K562 (cell line): Measurements from ENCODE around the gene ATP6V0C. TPM values are rescaled to one million over a fixed set of nuclear protein-coding genes. Genes with fewer than 3 reads are reported as not detected.

Source experiments
- ATAC-seq: fragments of 200-7000 bp; cut with Tn5 transposase; 3 replicates; pipeline ENCODE4 v1.9.1; 2020; ENCODE audit warnings: moderate library complexity
- BruUV-seq: library from RNA; stranded (reverse); fragments of 400-500 nt; replicated peaks from 2 replicates; lab custom pipeline; 2021; lab: Mats Ljungman, UMichigan
- CTCF ChIA-PET: fragments of 300-600 bp; formaldehyde crosslinking; extraction: SDS; loops from one replicate; lab custom pipeline; 2021; ENCODE audit warnings: low intra/inter-chr PET ratio; lab: Yijun Ruan, JAX
- POLR2A ChIA-PET: fragments of 300-600, 350-650 bp; sonication (Branson Sonifier 250); formaldehyde crosslinking; extraction: SDS; loops from one replicate; lab custom pipeline; 2021; ENCODE audit warnings: antibody characterized with exemption, inconsistent platforms; lab: Yijun Ruan, JAX
- DNase-seq, 4 experiments: peaks; one replicate each; pipeline versions ENCODE4 v3.0.0 to v3.0.0-alpha.2; 2011 to 2018; ENCODE audit warnings: low spot score in 3 of 4, mixed read lengths in 3 of 4; ENCODE audit errors: extremely low read depth in 1 of 4
- FAIRE-seq: peaks from 2 replicates; lab custom pipeline; 2011; peaks lifted over from hg19 to GRCh38; lab: Jason Lieb, UNC
- H2AFZ ChIP-seq: 2 replicates; pipeline ENCODE4 v1.6.0; 2011; ENCODE audit warnings: low read depth, low read length, control low read depth, inconsistent platforms
- H3K27ac ChIP-seq: fragments of 200-600 bp; 3 replicates; pipeline ENCODE4 v1.8.0; 2011; ENCODE audit warnings: low read depth, mild to moderate bottlenecking, control low read depth, inconsistent platforms, low read length, moderate library complexity, mixed read lengths; ENCODE audit errors: extremely low read depth
- H3K27me3 ChIP-seq, 2 experiments: fragments of 300-600 bp in 1 of 2; 2 replicates in 1 of 2; 3 replicates in 1 of 2; pipeline versions ENCODE4 v1.6.0 to v1.8.0; 2011; ENCODE audit warnings: inconsistent platforms in 2 of 2, low read length in 2 of 2, mild to moderate bottlenecking in 1 of 2, mixed read lengths in 1 of 2, moderate library complexity in 1 of 2; ENCODE audit not compliant: control insufficient read depth in 2 of 2, insufficient read depth in 2 of 2
- H3K36me3 ChIP-seq: fragments of 300-600 bp; 3 replicates; pipeline ENCODE4 v1.8.0; 2011; ENCODE audit warnings: mild to moderate bottlenecking, low read length, inconsistent platforms; ENCODE audit not compliant: control insufficient read depth, insufficient read depth
- H3K4me1 ChIP-seq, 2 experiments: fragments of 200-600 bp in 1 of 2; replicated peaks in 1 of 2; 2 replicates in 1 of 2; 3 replicates in 1 of 2; pipeline versions ENCODE4 v1.5.1 to v1.8.0; 2011; ENCODE audit warnings: inconsistent platforms in 2 of 2, low read length in 2 of 2, mild to moderate bottlenecking in 1 of 2, mixed read lengths in 1 of 2, moderate library complexity in 1 of 2; ENCODE audit not compliant: control insufficient read depth in 2 of 2, insufficient read depth in 2 of 2
- H3K4me2 ChIP-seq: 2 replicates; pipeline ENCODE4 v1.6.1; 2011; ENCODE audit warnings: low read length, control low read depth, inconsistent platforms, mixed read lengths; ENCODE audit not compliant: insufficient read depth
- H3K4me3 ChIP-seq: fragments of 200-600 bp; sonication (generic), shearing (Covaris generic); 2 replicates; pipeline ENCODE4 v1.5.1; 2016; ENCODE audit warnings: control low read depth, inconsistent platforms
- H3K79me2 ChIP-seq: fragments of 200-600 bp; 3 replicates; pipeline ENCODE4 v1.8.0; 2011; ENCODE audit warnings: low read length, inconsistent platforms; ENCODE audit not compliant: control insufficient read depth, insufficient read depth
- H3K9ac ChIP-seq, 2 experiments: 2 replicates each; pipeline versions ENCODE4 v1.6.0 to v1.6.1; 2011; ENCODE audit warnings: low read depth in 2 of 2, low read length in 2 of 2, control low read depth in 1 of 2, inconsistent platforms in 1 of 2, mild to moderate bottlenecking in 1 of 2, mixed read lengths in 1 of 2; ENCODE audit not compliant: insufficient read depth in 1 of 2
- H3K9me1 ChIP-seq: one replicate; pipeline ENCODE4 v1.6.0; 2011; ENCODE audit warnings: inconsistent platforms, mild to moderate bottlenecking, low read length, moderate library complexity; ENCODE audit not compliant: control insufficient read depth, insufficient read depth
- H3K9me3 ChIP-seq: replicated peaks from 2 replicates; pipeline ENCODE4 v1.5.1; 2011; ENCODE audit warnings: low read depth, low read length, inconsistent platforms; ENCODE audit not compliant: control insufficient read depth, insufficient read depth
- H4K20me1 ChIP-seq: replicated peaks from 2 replicates; pipeline ENCODE4 v1.6.1; 2011; ENCODE audit warnings: low read length, inconsistent platforms, mixed read lengths; ENCODE audit not compliant: control insufficient read depth, insufficient read depth
- FOSL1 ChIP-seq: fragments of 200-800 bp; sonication (Bioruptor generic); conservative IDR thresholded peaks from 2 replicates; pipeline ENCODE4 v1.6.1; 2016; ENCODE audit warnings: missing genetic modification characterization, missing compliant biosample characterization
- GABPB2 ChIP-seq: fragments of 250-450 bp; sonication (Bioruptor Pico); conservative IDR thresholded peaks from 2 replicates; pipeline ENCODE4 v1.5.1; 2021; ENCODE audit warnings: mild to moderate bottlenecking
- HMGN3 ChIP-seq: IDR thresholded peaks from 2 replicates; pipeline ENCODE4 v1.6.1; 2011; ENCODE audit warnings: borderline replicate concordance, low read depth, mild to moderate bottlenecking, mixed read lengths, low read length; ENCODE audit not compliant: insufficient read length; ENCODE audit errors: extremely low read depth
- MAFG ChIP-seq: fragments of 450-650 bp; conservative IDR thresholded peaks from 2 replicates; pipeline ENCODE4 v1.6.1; 2016; ENCODE audit warnings: missing genetic modification characterization, missing compliant biosample characterization
- MED1 ChIP-seq: sonication (generic); formaldehyde crosslinking; IDR thresholded peaks from 2 replicates; pipeline ENCODE4 v1.8.1; 2023; ENCODE audit warnings: missing genetic modification reagents, borderline replicate concordance
- RCOR1 ChIP-seq, 2 experiments: IDR thresholded peaks; 2 replicates each; pipeline ENCODE4 v1.6.1; 2012; ENCODE audit warnings: low read depth in 2 of 2, low read length in 2 of 2, borderline replicate concordance in 1 of 2, improper control_type of control experiment in 1 of 2
- ZNF124 ChIP-seq: sonication (generic); formaldehyde crosslinking; IDR thresholded peaks from 2 replicates; pipeline ENCODE4 v1.8.1; 2022; ENCODE audit warnings: missing genetic modification reagents
- WGBS: fragments of 100-300 bp; shearing (Covaris generic); methylation state at CpG from one replicate; pipeline ENCODE4 v1.1.6; 2016; ENCODE audit warnings: low coverage, mixed read lengths; ENCODE audit not compliant: insufficient coverage; ENCODE audit errors: missing lambda C conversion rate; 5-methylcytosine and 5-hydroxymethylcytosine counted together
- in situ Hi-C: fragments of 300-500 bp; cut with MboI; formaldehyde crosslinking; loops from 4 replicates; pipeline ENCODE4 v1.15.0; 2018; ENCODE audit warnings: inconsistent platforms, mixed read lengths
- intact Hi-C: fragments of 100-400 bp; cut with micrococcal nuclease; formaldehyde crosslinking; loops from 2 replicates; pipeline ENCODE4 v1.14.2; 2022
- polyA plus RNA-seq, 8 experiments: library from polyadenylated mRNA; depleted of rRNA in 4 of 8; stranded (reverse) in 5 of 8; unstranded in 3 of 8; fragments of >200 nt; fragmentation: Nextera tagmentation in 2 of 8; fragmentation: Illumina TruSeq in 1 of 8; extraction: Ambion mirVana in 2 of 8; extraction: Trizol in 1 of 8; gene quantifications; 2 replicates each; pipeline versions ENCODE4 v1.2.1 to v1.2.3, GENCODE V29; 2011 to 2014; ENCODE audit warnings: inconsistent platforms in 1 of 8, missing spikeins in 1 of 8
- total RNA-seq, 7 experiments: library from RNA; depleted of rRNA in 6 of 7; stranded (reverse); fragments of >200 nt in 6 of 7; fragmentation: Illumina TruSeq in 2 of 7; extraction: Trizol in 2 of 7; gene quantifications; 2 replicates each; pipeline versions ENCODE4 v1.2.1 to v1.2.3, GENCODE V29; 2011 to 2021; ENCODE audit warnings: low replicate concordance in 1 of 7
- TF ChIP-seq, protein P1 (sequence below): sonication (generic); formaldehyde crosslinking; IDR thresholded peaks from 2 replicates; pipeline ENCODE4 v1.8.0; 2022; ENCODE audit warnings: mild to moderate bottlenecking, missing genetic modification reagents
- TF ChIP-seq, protein P2 (sequence below), 3 experiments: IDR thresholded peaks in 2 of 3; conservative IDR thresholded peaks in 1 of 3; 2 replicates each; pipeline ENCODE4 v1.5.1; 2011 to 2012; ENCODE audit warnings: low read length in 3 of 3, mild to moderate bottlenecking in 3 of 3, control low read depth in 2 of 3, improper control_type of control experiment in 1 of 3, inconsistent platforms in 1 of 3, low read depth in 1 of 3, mixed read lengths in 1 of 3, moderate library complexity in 1 of 3; ENCODE audit not compliant: insufficient read depth in 2 of 3
- TF ChIP-seq, protein P3 (sequence below): sonication (generic); formaldehyde crosslinking; IDR thresholded peaks from 2 replicates; pipeline ENCODE4 v1.8.1; 2023; ENCODE audit warnings: mild to moderate bottlenecking, missing genetic modification reagents
- TF ChIP-seq, protein P4 (sequence below), 3 experiments: fragments of 200-800 bp in 1 of 3; sonication (Bioruptor generic) in 1 of 3; sonication (generic) in 1 of 3; formaldehyde crosslinking in 1 of 3; IDR thresholded peaks; 2 replicates each; pipeline versions ENCODE4 v1.6.1 to v1.8.0; 2016 to 2022; ENCODE audit warnings: mild to moderate bottlenecking in 2 of 3, missing compliant biosample characterization in 2 of 3, missing genetic modification characterization in 2 of 3, missing genetic modification reagents in 1 of 3

The ATP6V0C gene
- total and polyA plus RNA-seq, 9 of the 15 experiments (the other 6 are each of a cell fraction or from before 2014, with no cell fraction given): 2.9 to 228 (median 22.7) TPM

DNA sequence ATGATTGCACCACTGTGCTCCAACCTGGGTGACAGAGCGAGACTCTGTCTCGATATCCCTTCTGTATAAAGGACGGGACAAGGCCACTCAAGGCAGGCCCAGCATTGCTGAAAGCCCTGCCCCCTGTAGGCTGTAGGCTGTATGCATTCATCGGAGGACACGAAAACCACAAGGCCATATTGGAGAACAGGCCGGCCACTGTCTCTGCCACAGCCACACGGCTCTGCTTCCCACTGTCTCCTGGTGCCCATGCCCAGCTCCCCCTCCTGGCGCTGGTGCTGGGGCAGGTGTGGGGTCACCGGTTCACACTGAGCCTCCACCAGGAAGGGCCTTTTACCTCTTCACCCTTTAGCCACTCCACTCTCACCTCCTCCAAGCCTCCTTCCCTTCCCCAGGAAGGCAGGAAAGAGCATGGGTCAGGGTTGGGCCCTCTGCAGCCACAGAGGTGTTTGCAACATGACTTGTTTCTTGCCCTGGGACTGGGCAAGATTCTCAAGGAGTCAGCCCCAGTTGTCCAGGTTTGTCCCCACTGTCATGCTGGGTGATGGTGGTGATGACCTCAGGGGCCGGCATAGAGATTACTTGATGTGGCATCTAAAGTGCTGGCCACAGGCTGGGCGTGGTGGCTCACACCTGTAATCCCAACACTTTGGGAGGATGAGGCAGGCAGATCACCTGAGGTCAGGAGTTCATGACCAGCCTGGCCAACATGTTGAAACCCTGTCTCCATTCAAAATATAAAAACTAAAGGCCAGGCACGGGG, 47.9 kb upstream of the ATP6V0C start:
- Histone ChIP-seq H3K27ac (no peak overlapping the region), H3K79me2 (peaks cover 5% of the 10 kb centered on the region; the same call in 2 of the 3 replicates), H3K4me3 (no peak overlapping the region), H3K9ac (peak overlapping the region in 1 of 2 experiments; percentile 33; a peak in 1 of 4 replicates), H4K20me1 (0 out of 2 replicates have a peak, but pooled peaks cover 4% of the 10 kb centered on the region), H3K9me3 (no peaks in the 10 kb centered on the region), H3K27me3 (no peaks in the 10 kb centered on the region), H2AFZ (no peak overlapping the region), H3K4me1 (peaks cover 7 to 78% of the 10 kb centered on the region in 2 experiments; a peak in 4 of 5 replicates), H3K9me1 (peaks cover 3% of the 10 kb centered on the region), H3K36me3 (peaks cover 22% of the 10 kb centered on the region; the same call in 2 of the 3 replicates), H3K4me2 (no peak overlapping the region)
- intact Hi-C loops: loop anchor here (5.0 kb wide), 1 partner anchor 36 kb away; no protein-coding TSS in a partner anchor
- ATAC-seq (peak; percentile 80), DNase-seq (peak in 1 of 4 experiments; percentile 57), FAIRE-seq (no peak)
- CTCF ChIA-PET: no interaction called here
- WGBS: 65% methylated on average over 12 of the region's 12 CpGs
- no TSS peak for BruUV-seq
- in situ Hi-C loops: no loop called here
- POLR2A ChIA-PET: interaction anchor here (0.6 kb wide), 1 partner anchor 47 kb away, joined by 3 read pairs; no protein-coding TSS in a partner anchor
- TF ChIP-seq GABPB2 (CRISPR knock-in tag) (no peak), HMGN3 (no peak), RCOR1 (IDR thresholded peaks at IDR 0.05; ENCODE audit: borderline replicate concordance in 1 of 2, low read depth in 2 of 2, low read length in 2 of 2) (no peak), FOSL1 (tag) (no peak), ZNF124 (no peak), MAFG (tag) (no peak), MED1 (CRISPR knock-in tag) (no peak)
- TF ChIP-seq, protein P1, sequence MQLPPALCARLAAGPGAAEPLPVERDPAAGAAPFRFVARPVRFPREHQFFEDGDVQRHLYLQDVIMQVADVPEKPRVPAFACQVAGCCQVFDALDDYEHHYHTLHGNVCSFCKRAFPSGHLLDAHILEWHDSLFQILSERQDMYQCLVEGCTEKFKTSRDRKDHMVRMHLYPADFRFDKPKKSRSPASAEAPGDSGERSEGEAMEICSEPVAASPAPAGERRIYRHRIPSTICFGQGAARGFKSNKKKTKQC (CRISPR knock-in tag): peak; percentile 47; the same call in 1 of the 2 replicates
- TF ChIP-seq, protein P2, sequence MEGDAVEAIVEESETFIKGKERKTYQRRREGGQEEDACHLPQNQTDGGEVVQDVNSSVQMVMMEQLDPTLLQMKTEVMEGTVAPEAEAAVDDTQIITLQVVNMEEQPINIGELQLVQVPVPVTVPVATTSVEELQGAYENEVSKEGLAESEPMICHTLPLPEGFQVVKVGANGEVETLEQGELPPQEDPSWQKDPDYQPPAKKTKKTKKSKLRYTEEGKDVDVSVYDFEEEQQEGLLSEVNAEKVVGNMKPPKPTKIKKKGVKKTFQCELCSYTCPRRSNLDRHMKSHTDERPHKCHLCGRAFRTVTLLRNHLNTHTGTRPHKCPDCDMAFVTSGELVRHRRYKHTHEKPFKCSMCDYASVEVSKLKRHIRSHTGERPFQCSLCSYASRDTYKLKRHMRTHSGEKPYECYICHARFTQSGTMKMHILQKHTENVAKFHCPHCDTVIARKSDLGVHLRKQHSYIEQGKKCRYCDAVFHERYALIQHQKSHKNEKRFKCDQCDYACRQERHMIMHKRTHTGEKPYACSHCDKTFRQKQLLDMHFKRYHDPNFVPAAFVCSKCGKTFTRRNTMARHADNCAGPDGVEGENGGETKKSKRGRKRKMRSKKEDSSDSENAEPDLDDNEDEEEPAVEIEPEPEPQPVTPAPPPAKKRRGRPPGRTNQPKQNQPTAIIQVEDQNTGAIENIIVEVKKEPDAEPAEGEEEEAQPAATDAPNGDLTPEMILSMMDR (IDR thresholded peaks at IDR 0.05 in 2 of 3, conservative IDR thresholded peaks at IDR 0.05 in 1 of 3; ENCODE audit: insufficient read depth in 2 of 3, low read depth in 1 of 3, low read length in 3 of 3): peak; percentile 53 to 57 (median 55)
- TF ChIP-seq, protein P3, sequence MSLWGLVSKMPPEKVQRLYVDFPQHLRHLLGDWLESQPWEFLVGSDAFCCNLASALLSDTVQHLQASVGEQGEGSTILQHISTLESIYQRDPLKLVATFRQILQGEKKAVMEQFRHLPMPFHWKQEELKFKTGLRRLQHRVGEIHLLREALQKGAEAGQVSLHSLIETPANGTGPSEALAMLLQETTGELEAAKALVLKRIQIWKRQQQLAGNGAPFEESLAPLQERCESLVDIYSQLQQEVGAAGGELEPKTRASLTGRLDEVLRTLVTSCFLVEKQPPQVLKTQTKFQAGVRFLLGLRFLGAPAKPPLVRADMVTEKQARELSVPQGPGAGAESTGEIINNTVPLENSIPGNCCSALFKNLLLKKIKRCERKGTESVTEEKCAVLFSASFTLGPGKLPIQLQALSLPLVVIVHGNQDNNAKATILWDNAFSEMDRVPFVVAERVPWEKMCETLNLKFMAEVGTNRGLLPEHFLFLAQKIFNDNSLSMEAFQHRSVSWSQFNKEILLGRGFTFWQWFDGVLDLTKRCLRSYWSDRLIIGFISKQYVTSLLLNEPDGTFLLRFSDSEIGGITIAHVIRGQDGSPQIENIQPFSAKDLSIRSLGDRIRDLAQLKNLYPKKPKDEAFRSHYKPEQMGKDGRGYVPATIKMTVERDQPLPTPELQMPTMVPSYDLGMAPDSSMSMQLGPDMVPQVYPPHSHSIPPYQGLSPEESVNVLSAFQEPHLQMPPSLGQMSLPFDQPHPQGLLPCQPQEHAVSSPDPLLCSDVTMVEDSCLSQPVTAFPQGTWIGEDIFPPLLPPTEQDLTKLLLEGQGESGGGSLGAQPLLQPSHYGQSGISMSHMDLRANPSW: no peak
- TF ChIP-seq, protein P4, sequence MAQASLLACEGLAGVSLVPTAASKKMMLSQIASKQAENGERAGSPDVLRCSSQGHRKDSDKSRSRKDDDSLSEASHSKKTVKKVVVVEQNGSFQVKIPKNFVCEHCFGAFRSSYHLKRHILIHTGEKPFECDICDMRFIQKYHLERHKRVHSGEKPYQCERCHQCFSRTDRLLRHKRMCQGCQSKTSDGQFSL (CRISPR knock-in tag; IDR thresholded peaks at IDR 0.05): no peak
- TF ChIP-seq, protein P4 (tag; IDR thresholded peaks at IDR 0.05): no peak
